Measurements from ENCODE around the gene DMXL1. TPM values are rescaled to one million over a fixed set of nuclear protein-coding genes. Genes with fewer than 3 reads are reported as not detected.

The DMXL1 gene
- total RNA-seq, 1 experiment from 2014 or later: 11.1 TPM

GRCh38 chr5:119290607-119291006 is 219.7 kb downstream of the DMXL1 start:
- DNase-seq (ENCODE audit: low spot score): no peak

GRCh38 chr5:119291056-119291455 is 220.2 kb downstream of the DMXL1 start:
- DNase-seq (ENCODE audit: low spot score): no peak

GRCh38 chr5:119291877-119292276 is 221.0 kb downstream of the DMXL1 start:
- no peak for DNase-seq (ENCODE audit: low spot score)

GRCh38 chr5:119292701-119293515 is 222.0 kb downstream of the DMXL1 start:
- DNase-seq (ENCODE audit: low spot score): no peak

- no peak for DNase-seq (ENCODE audit: low spot score)
These were observed 222.6 kb downstream of the DMXL1 start for GRCh38 chr5:119293516-119293829.

Other genes starting within 250 kb of the DMXL1 start
- gene DTWD2, start 82.5 kb upstream of the DMXL1 start, total RNA-seq (2014; rRNA removed; shearing (Covaris generic)): 7.7 and 8.7 TPM in 2 replicates